Kidney tubule cell (primary cell): ENCODE measurements around the gene IQSEC3.
"Not testable (repeated sequence)": the region's sequence is repeated elsewhere in the genome, so short reads cannot be mapped to it uniquely, and the experiment has no call there.

Source experiments
- DNase-seq: peaks from one replicate; pipeline ENCODE4 v3.0.0-alpha.2; 2018; ENCODE audit warnings: low spot score

Gene IQSEC3

GRCh38 chr12:66428-66781, at the start of gene IQSEC3:
TSS of gene IQSEC3 (plus strand) at chr12:66767. CDS start at chr12:66883, 116 bp downstream.
- DNase-seq: not testable (repeated sequence)

GRCh38 chr12:17370-18340, 48.9 kb upstream of the IQSEC3 start:
- DNase-seq: not testable (repeated sequence)

GRCh38 chr12:18821-19567, 47.6 kb upstream of the IQSEC3 start:
- not testable (repeated sequence) for DNase-seq

- not testable (repeated sequence) for DNase-seq
These were observed 46.7 kb upstream of the IQSEC3 start for GRCh38 chr12:19906-20305.

GRCh38 chr12:20757-21156, 45.8 kb upstream of the IQSEC3 start:
- peak; percentile 0 for DNase-seq

GRCh38 chr12:21301-22189, 45.0 kb upstream of the IQSEC3 start:
- peak; percentile 1 for DNase-seq

- peak; percentile 1 for DNase-seq
These were observed 44.4 kb upstream of the IQSEC3 start for GRCh38 chr12:22190-22529.

- no peak for DNase-seq
These were observed 43.9 kb upstream of the IQSEC3 start for GRCh38 chr12:22530-23201.

- DNase-seq: not testable (repeated sequence)
These were observed 38.7 kb upstream of the IQSEC3 start for GRCh38 chr12:27904-28303.

GRCh38 chr12:38775-39174, 27.8 kb upstream of the IQSEC3 start:
- DNase-seq: not testable (repeated sequence)

GRCh38 chr12:39555-40265, 26.9 kb upstream of the IQSEC3 start:
- not testable (repeated sequence) for DNase-seq

GRCh38 chr12:44352-44751, 22.2 kb upstream of the IQSEC3 start:
- not testable (repeated sequence) for DNase-seq

GRCh38 chr12:45235-45990, 21.2 kb upstream of the IQSEC3 start:
- peak; percentile 1 for DNase-seq

GRCh38 chr12:45991-46358, 20.6 kb upstream of the IQSEC3 start:
- not testable (repeated sequence) for DNase-seq

- DNase-seq: not testable (repeated sequence)
These were observed 20.0 kb upstream of the IQSEC3 start for GRCh38 chr12:46542-46941.

- not testable (repeated sequence) for DNase-seq
These were observed 18.8 kb upstream of the IQSEC3 start for GRCh38 chr12:47699-48226.

- DNase-seq: not testable (repeated sequence)
These were observed 17.4 kb upstream of the IQSEC3 start for GRCh38 chr12:49149-49548.

- DNase-seq: not testable (repeated sequence)
These were observed 15.5 kb upstream of the IQSEC3 start for GRCh38 chr12:51087-51486.

- DNase-seq: not testable (repeated sequence)
These were observed 14.6 kb upstream of the IQSEC3 start for GRCh38 chr12:51962-52361.
